H1 (cell line): Measurements from ENCODE around the gene SPRN. TPM values are rescaled to one million over a fixed set of nuclear protein-coding genes. Genes with fewer than 3 reads are reported as not detected.
A peak's percentile ranks its signal among the peaks of the same experiment; 100 is the strongest.

Experiments used
- CTCF ChIA-PET: fragments of 300-600 bp; sonication (Branson Sonifier 250); formaldehyde crosslinking; loops from one replicate; lab custom pipeline; 2021; ENCODE audit not compliant: partially characterized antibody; lab: Charles Lee
- POLR2A ChIA-PET: fragments of 300-600 bp; sonication (Branson Sonifier 250); formaldehyde crosslinking; loops from one replicate; lab custom pipeline; 2021; ENCODE audit warnings: inconsistent platforms; ENCODE audit not compliant: partially characterized antibody; lab: Charles Lee
- DNase-seq, 2 experiments: peaks; one replicate each; pipeline versions ENCODE4 v3.0.0 to v3.0.0-alpha.2; 2010 to 2022; ENCODE audit warnings: low spot score in 2 of 2, low read depth in 1 of 2, mixed read lengths in 1 of 2
- FAIRE-seq: peaks from 2 replicates; lab custom pipeline; 2011; peaks lifted over from hg19 to GRCh38; lab: Jason Lieb, UNC
- H2AFZ ChIP-seq: 2 replicates; pipeline ENCODE4 v1.8.1; 2012; ENCODE audit warnings: low read length, inconsistent platforms
- H2AK5ac ChIP-seq: 2 replicates; pipeline ENCODE4 v1.6.1; 2013; ENCODE audit warnings: low read depth, low read length
- H2BK120ac ChIP-seq: replicated peaks from 2 replicates; pipeline ENCODE3; 2013; ENCODE audit warnings: low read depth, low read length, inconsistent platforms
- H2BK12ac ChIP-seq: 2 replicates; pipeline ENCODE4 v1.6.1; 2013; ENCODE audit warnings: low read depth, low read length
- H2BK15ac ChIP-seq: 2 replicates; pipeline ENCODE4 v1.6.1; 2013; ENCODE audit warnings: low read length
- H2BK20ac ChIP-seq: 2 replicates; pipeline ENCODE4 v1.6.1; 2013; ENCODE audit warnings: low read length
- H2BK5ac ChIP-seq: 2 replicates; pipeline ENCODE4 v1.6.1; 2013; ENCODE audit warnings: low read depth, low read length
- H3K14ac ChIP-seq: 2 replicates; pipeline ENCODE4 v1.6.1; 2013; ENCODE audit warnings: inconsistent platforms; ENCODE audit not compliant: insufficient read length
- H3K18ac ChIP-seq: 2 replicates; pipeline ENCODE4 v1.6.1; 2013; ENCODE audit warnings: low read length; ENCODE audit errors: extremely low read depth
- H3K23ac ChIP-seq: 2 replicates; pipeline ENCODE4 v1.6.1; 2013; ENCODE audit warnings: inconsistent platforms; ENCODE audit not compliant: insufficient read length
- H3K23me2 ChIP-seq: 2 replicates; pipeline ENCODE4 v1.6.1; 2013; ENCODE audit warnings: low read depth, low read length
- H3K27ac ChIP-seq: 2 replicates; pipeline ENCODE4 v1.6.1; 2011; ENCODE audit warnings: low read depth, low read length, inconsistent platforms
- H3K27me3 ChIP-seq, 4 experiments: replicated peaks in 1 of 4; 1 replicate in 1 of 4; 2 replicates in 3 of 4; pipeline versions ENCODE4 v1.6.1 to v1.8.1; 2011 to 2013; ENCODE audit warnings: low read length in 3 of 4, mild to moderate bottlenecking in 3 of 4, inconsistent platforms in 2 of 4, mixed read lengths in 2 of 4, moderate library complexity in 1 of 4; ENCODE audit not compliant: control insufficient read depth in 3 of 4, insufficient read depth in 3 of 4; ENCODE audit errors: extremely low read depth in 1 of 4
- H3K36me3 ChIP-seq, 4 experiments: 2 replicates each; pipeline versions ENCODE4 v1.6.1 to v1.8.1; 2011 to 2013; ENCODE audit warnings: mild to moderate bottlenecking in 4 of 4, low read length in 3 of 4, moderate library complexity in 2 of 4, control low read depth in 1 of 4, inconsistent platforms in 1 of 4; ENCODE audit not compliant: insufficient read depth in 4 of 4, control insufficient read depth in 2 of 4
- H3K4ac ChIP-seq: replicated peaks from 2 replicates; pipeline ENCODE3; 2013; ENCODE audit warnings: low read length, low read depth, mixed read lengths, inconsistent platforms; ENCODE audit not compliant: insufficient read length
- H3K4me1 ChIP-seq, 4 experiments: replicated peaks in 1 of 4; 1 replicate in 1 of 4; 2 replicates in 3 of 4; pipeline versions ENCODE4 v1.6.1 to v1.8.1; 2011 to 2013; ENCODE audit warnings: low read length in 3 of 4, inconsistent platforms in 2 of 4, mixed read lengths in 1 of 4; ENCODE audit not compliant: insufficient read depth in 4 of 4, control insufficient read depth in 3 of 4
- H3K4me2 ChIP-seq, 2 experiments: 2 replicates each; pipeline versions ENCODE4 v1.6.1 to v1.8.1; 2011 to 2013; ENCODE audit warnings: low read depth in 2 of 2, low read length in 2 of 2, control low read depth in 1 of 2, inconsistent platforms in 1 of 2, mild to moderate bottlenecking in 1 of 2; ENCODE audit not compliant: insufficient read depth in 1 of 2
- H3K4me3 ChIP-seq, 4 experiments: fragments of 200-600, 300-600 bp in 1 of 4; sonication (generic), shearing (Covaris generic), sonication (Bioruptor Twin) in 1 of 4; 2 replicates each; pipeline versions ENCODE4 v1.5.1 to v1.8.1; 2011 to 2016; ENCODE audit warnings: low read length in 4 of 4, low read depth in 3 of 4, control low read depth in 2 of 4, inconsistent platforms in 2 of 4, mild to moderate bottlenecking in 2 of 4, mixed read lengths in 1 of 4, moderate library complexity in 1 of 4; ENCODE audit not compliant: insufficient read depth in 2 of 4; ENCODE audit errors: extremely low read depth in 1 of 4
- H3K56ac ChIP-seq: replicated peaks from 2 replicates; pipeline ENCODE3; 2013; ENCODE audit warnings: low read depth, mild to moderate bottlenecking, mixed read lengths, low read length, inconsistent platforms; ENCODE audit not compliant: insufficient read length
- H3K79me1 ChIP-seq: 2 replicates; pipeline ENCODE4 v1.6.1; 2013; ENCODE audit warnings: low read depth, low read length, control low read depth
- H3K79me2 ChIP-seq, 2 experiments: 2 replicates each; pipeline versions ENCODE4 v1.6.1 to v1.8.1; 2012 to 2013; ENCODE audit warnings: low read length in 2 of 2, mild to moderate bottlenecking in 2 of 2, inconsistent platforms in 1 of 2; ENCODE audit not compliant: insufficient read depth in 2 of 2, control insufficient read depth in 1 of 2
- H3K9ac ChIP-seq, 4 experiments: replicated peaks in 1 of 4; 1 replicate in 1 of 4; 2 replicates in 3 of 4; pipeline versions ENCODE4 v1.6.1 to v1.8.1; 2011 to 2013; ENCODE audit warnings: low read depth in 3 of 4, low read length in 3 of 4, control low read depth in 2 of 4, mild to moderate bottlenecking in 2 of 4, moderate library complexity in 2 of 4, inconsistent platforms in 1 of 4; ENCODE audit errors: extremely low read depth in 1 of 4
- H3K9me3 ChIP-seq, 2 experiments: 2 replicates each; pipeline versions ENCODE4 v1.6.1 to v1.8.1; 2012 to 2013; ENCODE audit warnings: mild to moderate bottlenecking in 2 of 2, moderate library complexity in 2 of 2, control low read depth in 1 of 2, inconsistent platforms in 1 of 2, low read depth in 1 of 2, low read length in 1 of 2, mixed read lengths in 1 of 2; ENCODE audit not compliant: insufficient read depth in 2 of 2
- H4K20me1 ChIP-seq, 2 experiments: replicated peaks in 1 of 2; 2 replicates each; pipeline versions ENCODE3 to v1.8.1; 2011 to 2013; ENCODE audit warnings: inconsistent platforms in 2 of 2, low read length in 2 of 2, mild to moderate bottlenecking in 1 of 2; ENCODE audit not compliant: insufficient read depth in 2 of 2, control insufficient read depth in 1 of 2
- H4K5ac ChIP-seq: 2 replicates; pipeline ENCODE4 v1.6.1; 2013; ENCODE audit warnings: low read length, low read depth, mixed read lengths, inconsistent platforms; ENCODE audit not compliant: insufficient read length
- H4K8ac ChIP-seq: 2 replicates; pipeline ENCODE4 v1.8.0; 2013; ENCODE audit warnings: mild to moderate bottlenecking, moderate library complexity, low read length, inconsistent platforms; ENCODE audit not compliant: insufficient read depth; ENCODE audit errors: extremely low read depth
- H4K91ac ChIP-seq: replicated peaks from 2 replicates; pipeline ENCODE3; 2013; ENCODE audit warnings: low read length, mixed read lengths, inconsistent platforms; ENCODE audit not compliant: insufficient read length
- SRF ChIP-seq: IDR thresholded peaks from 2 replicates; pipeline ENCODE4 v1.6.1; 2011; ENCODE audit warnings: mild to moderate bottlenecking, low read depth, low read length, moderate library complexity
- WGBS, 2 experiments: shearing (Covaris generic) in 1 of 2; methylation state at CpG; one replicate each; pipeline versions ENCODE4 v1.1.6 to v1.1.7; 2013 to 2015; ENCODE audit warnings: low lambda C conversion rate in 2 of 2, mixed read lengths in 2 of 2, inconsistent platforms in 1 of 2, low coverage in 1 of 2, missing lambda C conversion rate in 1 of 2; ENCODE audit not compliant: insufficient replicate concordance in 2 of 2, insufficient coverage in 1 of 2, insufficient read length in 1 of 2; ENCODE audit errors: extremely low coverage in 1 of 2, missing lambda C conversion rate in 1 of 2; 5-methylcytosine and 5-hydroxymethylcytosine counted together
- polyA plus RNA-seq, 7 experiments: library from polyadenylated mRNA; depleted of rRNA in 3 of 7; stranded (reverse) in 5 of 7; unstranded in 2 of 7; fragments of >200 nt in 5 of 7; fragments of 200-250 nt in 2 of 7; gene quantifications; 1 replicate in 5 of 7; 2 replicates in 1 of 7; 4 replicates in 1 of 7; pipeline versions ENCODE4 v1.2.1 to v1.2.3, GENCODE V29; 2011 to 2013; ENCODE audit warnings: missing spikeins in 2 of 7, mixed read lengths in 2 of 7
- total RNA-seq: library from RNA; stranded (reverse); fragmentation: NEBNext Ultra II Directional; extraction: Animal tissue kit (Norgen Biotek cat#: 25700); gene quantifications from 2 replicates; pipeline ENCODE4 v1.2.1, GENCODE V29; 2021

SPRN gene
- total and polyA plus RNA-seq, 2 of the 8 experiments (the other 6 are each of a cell fraction or from before 2014, with no cell fraction given): 0.23 to 0.24 TPM

GRCh38 chr10:133394801-133395221 lies 29.6 kb downstream of the SPRN start:
- FAIRE-seq: no peak
- no peak overlapping the region for H3K56ac ChIP-seq
- POLR2A ChIA-PET: interaction anchor here (0.9 to 6.0 kb wide), 3 partner anchors 16 to 65 kb away, joined by 3 to 25 read pairs (median 3); partner anchors contain the start of gene PAOX
- H2AFZ ChIP-seq: no peak overlapping the region
- H4K91ac ChIP-seq: no peak overlapping the region
- H3K4me2 ChIP-seq: peak overlapping the region; percentile 74 to 82
- H2BK15ac ChIP-seq: no peak overlapping the region
- no peak overlapping the region for H3K14ac ChIP-seq
- 0 out of 2 replicates have a peak overlapping the region, but pooled peaks have one; percentile 91 for H3K27ac ChIP-seq
- H3K79me1 ChIP-seq: peaks cover 7% of the 10 kb centered on the region
- DNase-seq: no peak
- H3K9me3 ChIP-seq: no peaks in the 10 kb centered on the region
- no peak overlapping the region for H2BK120ac ChIP-seq
- CTCF ChIA-PET: no interaction called here
- H4K5ac ChIP-seq: peak overlapping the region; percentile 97
- no peaks in the 10 kb centered on the region for H3K27me3 ChIP-seq
- H3K23ac ChIP-seq: no peak overlapping the region
- no peak overlapping the region for H2BK20ac ChIP-seq
- no peak overlapping the region; the same call in none of the 2 replicates for H3K18ac ChIP-seq
- H3K79me2 ChIP-seq: peaks cover 0 to 23% of the 10 kb centered on the region in 2 experiments; a peak in 2 of 4 replicates
- H2BK12ac ChIP-seq: no peak overlapping the region
- H2BK5ac ChIP-seq: no peak overlapping the region
- H3K9ac ChIP-seq: peak overlapping the region in 3 of 4 experiments; percentile 74 to 91 (median 90); a peak in 5 of 7 replicates
- peaks cover 2% of the 10 kb centered on the region; the same call in 1 of the 2 replicates for H3K23me2 ChIP-seq
- H4K8ac ChIP-seq: no peak overlapping the region; the same call in 1 of the 2 replicates
- H2AK5ac ChIP-seq: no peak overlapping the region
- no peak for TF ChIP-seq SRF
- H3K4ac ChIP-seq: peak overlapping the region; percentile 27
- 48% methylated on average over 21 of the region's 21 CpGs; no CpG with 5 or more reads in 1 of the 2 experiments for WGBS, 2 experiments
- H4K20me1 ChIP-seq: peaks cover 0 to 3% of the 10 kb centered on the region in 2 experiments
- H3K36me3 ChIP-seq: peaks cover 6 to 33% (median 17%) of the 10 kb centered on the region in 4 experiments; a peak in 7 of 8 replicates
- peak overlapping the region; percentile 75 to 93 (median 92) for H3K4me3 ChIP-seq
- peaks cover 0 to 3% (median 0%) of the 10 kb centered on the region in 4 experiments; a peak in 3 of 7 replicates for H3K4me1 ChIP-seq
